Measurements from ENCODE around the gene CNTNAP5. TPM values are rescaled to one million over a fixed set of nuclear protein-coding genes. Genes with fewer than 3 reads are reported as not detected.

CNTNAP5 gene
- total and polyA plus RNA-seq, 9 of the 15 experiments (the other 6 are each of a cell fraction or from before 2014, with no cell fraction given): not detected

DNA sequence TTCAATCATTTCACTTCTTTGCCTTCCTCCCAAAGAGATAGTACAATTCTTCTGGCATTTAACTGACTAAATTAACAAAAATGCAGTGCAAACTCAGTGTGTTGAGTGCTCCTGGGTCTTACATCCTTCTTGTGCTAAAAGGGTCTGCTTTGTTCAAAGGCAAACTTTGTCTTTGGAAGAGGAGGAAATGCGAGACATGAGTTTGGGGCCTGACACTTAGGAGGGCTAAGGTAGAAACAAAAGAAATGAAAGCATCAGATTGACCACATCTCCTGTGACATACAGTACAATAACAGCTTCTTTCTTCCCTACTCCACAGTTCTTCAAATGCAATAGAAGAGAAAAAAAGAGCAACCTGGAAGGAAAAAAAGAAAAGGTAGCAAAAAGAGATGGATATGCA lies 161.7 kb downstream of the CNTNAP5 start (continued):
- no peak for TF ChIP-seq ZNF57 (CRISPR knock-in tag; IDR thresholded peaks at IDR 0.05)
- TF ChIP-seq, protein P1, sequence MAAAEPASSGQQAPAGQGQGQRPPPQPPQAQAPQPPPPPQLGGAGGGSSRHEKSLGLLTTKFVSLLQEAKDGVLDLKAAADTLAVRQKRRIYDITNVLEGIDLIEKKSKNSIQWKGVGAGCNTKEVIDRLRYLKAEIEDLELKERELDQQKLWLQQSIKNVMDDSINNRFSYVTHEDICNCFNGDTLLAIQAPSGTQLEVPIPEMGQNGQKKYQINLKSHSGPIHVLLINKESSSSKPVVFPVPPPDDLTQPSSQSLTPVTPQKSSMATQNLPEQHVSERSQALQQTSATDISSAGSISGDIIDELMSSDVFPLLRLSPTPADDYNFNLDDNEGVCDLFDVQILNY (CRISPR knock-in tag; IDR thresholded peaks at IDR 0.05): no peak
- TF ChIP-seq RBBP5 (IDR thresholded peaks at IDR 0.05; ENCODE audit: borderline replicate concordance, insufficient read depth, low read length, poor library complexity, severe bottlenecking): no peak
- TF ChIP-seq ZNF398 (CRISPR knock-in tag; IDR thresholded peaks at IDR 0.05): no peak
- TF ChIP-seq PCBP2 (IDR thresholded peaks at IDR 0.05; ENCODE audit: low read depth, low read length, poor library complexity, severe bottlenecking): no peak

- no peak for DNase-seq (ENCODE audit: extremely low read depth in 1 of 4, low spot score in 3 of 4)
- ATAC-seq: no peak
- Histone ChIP-seq H3K9ac (ENCODE audit: insufficient read depth in 1 of 2, low read depth in 2 of 2, low read length in 2 of 2) (no peak overlapping the region), H2AFZ (ENCODE audit: low read depth, low read length) (no peak overlapping the region), H3K4me1 (replicated peaks in 1 of 2; ENCODE audit: control insufficient read depth in 2 of 2, insufficient read depth in 2 of 2, low read length in 2 of 2) (no peaks in the 10 kb centered on the region), H3K4me3 (no peak overlapping the region), H3K27ac (ENCODE audit: extremely low read depth, low read depth, low read length) (no peak overlapping the region), H3K27me3 (ENCODE audit: control insufficient read depth in 2 of 2, insufficient read depth in 2 of 2, low read length in 2 of 2) (no peaks in the 10 kb centered on the region), H3K9me1 (ENCODE audit: control insufficient read depth, insufficient read depth, low read length) (no peaks in the 10 kb centered on the region), H3K9me3 (replicated peaks; ENCODE audit: control insufficient read depth, insufficient read depth, low read depth, low read length) (no peaks in the 10 kb centered on the region; the same call in 1 of the 2 replicates), H3K4me2 (ENCODE audit: insufficient read depth, low read length) (no peak overlapping the region), H3K79me2 (ENCODE audit: control insufficient read depth, insufficient read depth, low read length) (no peaks in the 10 kb centered on the region), H3K36me3 (ENCODE audit: control insufficient read depth, insufficient read depth, low read length) (no peaks in the 10 kb centered on the region), H4K20me1 (replicated peaks; ENCODE audit: control insufficient read depth, insufficient read depth, low read length) (no peaks in the 10 kb centered on the region)
- intact Hi-C loops (cut with micrococcal nuclease) (no loop called here), in situ Hi-C loops (cut with MboI) (no loop called here)
- BruUV-seq (replicated peaks): no TSS peak
- TF ChIP-seq HDAC6 (IDR thresholded peaks at IDR 0.05; ENCODE audit: low read depth, low read length): no peak
- no peak for TF ChIP-seq ESRRA (IDR thresholded peaks at IDR 0.05; ENCODE audit: borderline replicate concordance, low read depth)
- TF ChIP-seq SIN3A (IDR thresholded peaks at IDR 0.05; ENCODE audit: borderline replicate concordance in 2 of 2, control insufficient read depth in 1 of 2, low read depth in 2 of 2, low read length in 2 of 2): no peak
- TF ChIP-seq NR2C2 (CRISPR knock-in tag; IDR thresholded peaks at IDR 0.05): no peak
- TF ChIP-seq NR2C2 (tag; IDR thresholded peaks at IDR 0.05): no peak
- no peak for TF ChIP-seq ZNF699 (CRISPR knock-in tag; IDR thresholded peaks at IDR 0.05; ENCODE audit: insufficient replicate concordance)
- TF ChIP-seq NR3C1 (CRISPR knock-in tag; IDR thresholded peaks at IDR 0.05): no peak
- TF ChIP-seq RBM22 (IDR thresholded peaks at IDR 0.05; ENCODE audit: low read depth, low read length, poor library complexity, severe bottlenecking): no peak
- no peak for TF ChIP-seq ZBED1 (IDR thresholded peaks at IDR 0.05)
- no peak for TF ChIP-seq ZNF57 (CRISPR knock-in tag; IDR thresholded peaks at IDR 0.05)
- 0% methylated on average over 2 of the region's 2 CpGs for WGBS (ENCODE audit: insufficient coverage, low coverage, missing lambda C conversion rate)
- ChIA-PET POLR2A (no interaction called here), CTCF (ENCODE audit: low intra/inter-chr PET ratio) (no interaction called here)
- no peak for FAIRE-seq
Measured at GRCh38 chr2:124187948-124188347, 162.9 kb downstream of the CNTNAP5 start.

Data from K562 (cell line).